Astrocyte of the spinal cord (primary cell): ENCODE results near the gene GPALPP1.

ENCODE experiments used
- DNase-seq: peaks from one replicate; pipeline ENCODE4 v3.0.0; 2011; ENCODE audit warnings: low read depth, low spot score
- H3K4me3 ChIP-seq: 2 replicates; pipeline ENCODE4 v1.5.1; 2011; ENCODE audit warnings: low read depth, mild to moderate bottlenecking, low read length, moderate library complexity
- CTCF ChIP-seq: IDR thresholded peaks from 2 replicates; pipeline ENCODE4 v1.5.1; 2012; ENCODE audit warnings: low read depth, mild to moderate bottlenecking, low read length, inconsistent platforms
- in situ Hi-C: cut with HindIII; loops from 2 replicates; pipeline ENCODE4 v1.10.0; 2017; ENCODE audit warnings: low sequenced_read_pairs

GPALPP1 gene

GRCh38 chr13:45021250-45021649 lies 31.9 kb downstream of the GPALPP1 start:
- in situ Hi-C loops: no loop called here
- no peak for TF ChIP-seq CTCF
- DNase-seq: no peak

GRCh38 chr13:45024847-45025246 lies 35.5 kb downstream of the GPALPP1 start:
- TF ChIP-seq CTCF: no peak
- H3K4me3 ChIP-seq: no peak overlapping the region
- DNase-seq: no peak
- in situ Hi-C loops: no loop called here

More at GRCh38 chr13:45021250-45021649, 31.9 kb downstream of the GPALPP1 start:
- H3K4me3 ChIP-seq: no peak overlapping the region

DNA sequence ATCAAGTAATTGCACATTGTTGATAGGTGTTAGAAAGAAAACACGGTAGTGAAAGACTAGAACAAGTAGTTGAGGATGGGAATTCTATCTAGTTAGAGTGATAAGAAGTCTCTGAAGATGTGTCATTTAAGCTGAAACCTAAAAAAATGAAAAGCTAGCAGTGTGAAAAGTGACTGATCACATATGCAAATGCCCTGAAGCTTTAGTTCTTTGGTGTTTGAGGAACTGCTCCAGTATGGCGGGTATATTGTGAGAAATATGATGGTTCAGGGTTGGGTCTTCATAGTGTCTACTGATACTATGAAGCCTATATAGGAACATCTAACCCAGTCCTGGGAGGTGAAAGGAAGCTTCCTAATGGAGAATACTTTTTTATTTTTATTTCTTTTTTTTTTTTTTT lies 45.0 kb downstream of the GPALPP1 start:
- TF ChIP-seq CTCF: no peak
- H3K4me3 ChIP-seq: no peak overlapping the region
- in situ Hi-C loops: no loop called here
- DNase-seq: no peak

DNA sequence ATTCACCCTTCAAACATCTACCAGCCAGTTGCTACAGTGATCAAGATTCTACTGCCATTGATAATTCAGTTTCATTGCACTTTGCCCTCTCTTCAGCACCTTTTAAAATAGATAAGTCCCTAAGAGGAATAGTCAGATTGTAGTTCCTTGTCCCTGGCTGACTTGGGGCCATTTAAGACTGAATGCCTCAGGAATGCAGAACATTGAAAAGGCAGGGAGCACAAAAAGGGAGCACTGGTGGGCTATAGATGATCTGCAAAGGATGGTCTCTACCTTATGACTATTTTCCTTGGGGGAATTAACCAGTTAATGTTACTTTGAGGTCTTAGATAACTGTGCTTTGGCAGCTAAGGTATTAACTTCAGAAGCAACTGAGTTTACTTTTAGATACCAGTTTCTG lies 46.9 kb downstream of the GPALPP1 start:
- no peak for TF ChIP-seq CTCF
- H3K4me3 ChIP-seq: no peak overlapping the region
- in situ Hi-C loops: no loop called here
- no peak for DNase-seq

DNA sequence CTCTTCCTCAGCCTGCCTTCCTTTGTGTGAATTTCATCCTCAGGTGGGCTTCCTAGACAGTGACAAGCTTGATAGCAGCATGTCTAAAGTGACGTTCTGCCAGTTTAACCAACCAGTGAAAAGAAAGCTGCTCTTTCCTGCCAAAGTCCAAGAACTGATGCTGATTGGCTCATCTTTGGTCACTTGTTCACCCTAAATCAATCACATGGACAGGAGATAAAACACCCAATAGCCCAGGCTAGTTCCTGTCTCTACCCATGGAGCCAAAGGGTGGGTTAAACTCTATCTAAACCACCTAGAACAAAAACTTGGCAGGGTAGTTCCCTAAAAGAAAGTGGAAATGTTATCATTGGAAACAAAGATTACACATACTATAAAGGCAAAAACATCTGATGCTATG lies 50.8 kb downstream of the GPALPP1 start:
- no peak for TF ChIP-seq CTCF
- H3K4me3 ChIP-seq: no peak overlapping the region
- no peak for DNase-seq
- in situ Hi-C loops: no loop called here

DNA sequence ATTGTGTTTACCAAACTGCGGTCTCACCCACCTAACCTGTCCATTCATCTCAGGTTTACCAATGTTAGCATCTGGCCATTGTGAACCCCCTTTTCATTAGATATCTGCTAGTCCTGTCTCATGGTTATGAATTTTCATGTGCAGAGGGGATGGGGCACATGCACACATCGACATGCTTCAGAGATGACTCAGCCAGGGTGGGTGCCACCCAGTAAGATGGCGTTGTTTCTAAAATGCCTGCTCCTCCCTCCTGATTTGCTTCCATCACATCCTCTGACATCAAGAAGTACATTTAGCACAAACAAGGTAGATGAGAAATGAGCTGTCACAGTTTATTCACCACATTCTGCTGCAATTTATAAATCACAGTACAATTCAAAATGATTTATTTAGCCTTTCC lies 51.3 kb downstream of the GPALPP1 start:
- no peak for TF ChIP-seq CTCF
- in situ Hi-C loops: no loop called here
- no peak overlapping the region for H3K4me3 ChIP-seq
- DNase-seq: no peak

DNA sequence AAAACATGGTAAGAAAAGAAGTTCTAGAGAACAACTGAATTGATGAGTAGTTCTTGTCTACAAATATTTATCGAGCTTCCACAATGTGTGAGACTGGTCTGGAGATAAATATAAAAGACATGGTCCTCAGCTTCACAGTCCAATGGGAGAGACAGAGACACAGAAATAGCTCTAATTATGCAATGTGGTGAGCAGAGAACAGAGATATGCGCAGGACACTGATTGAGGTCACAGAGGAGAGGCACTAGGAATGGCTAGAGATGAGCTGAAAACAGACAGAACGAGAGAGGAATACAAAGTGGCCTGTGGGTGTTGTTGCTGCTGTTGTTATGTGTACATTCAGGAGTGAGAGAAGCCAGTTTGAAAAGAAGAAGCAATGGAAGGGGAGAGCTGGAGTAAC lies 53.2 kb downstream of the GPALPP1 start:
- no peak for DNase-seq
- in situ Hi-C loops: no loop called here
- no peak for TF ChIP-seq CTCF

More for the DNA sequence above, 53.2 kb downstream of the GPALPP1 start:
- no peak overlapping the region for H3K4me3 ChIP-seq
